Measurements from ENCODE around the gene LGMN.

DNA sequence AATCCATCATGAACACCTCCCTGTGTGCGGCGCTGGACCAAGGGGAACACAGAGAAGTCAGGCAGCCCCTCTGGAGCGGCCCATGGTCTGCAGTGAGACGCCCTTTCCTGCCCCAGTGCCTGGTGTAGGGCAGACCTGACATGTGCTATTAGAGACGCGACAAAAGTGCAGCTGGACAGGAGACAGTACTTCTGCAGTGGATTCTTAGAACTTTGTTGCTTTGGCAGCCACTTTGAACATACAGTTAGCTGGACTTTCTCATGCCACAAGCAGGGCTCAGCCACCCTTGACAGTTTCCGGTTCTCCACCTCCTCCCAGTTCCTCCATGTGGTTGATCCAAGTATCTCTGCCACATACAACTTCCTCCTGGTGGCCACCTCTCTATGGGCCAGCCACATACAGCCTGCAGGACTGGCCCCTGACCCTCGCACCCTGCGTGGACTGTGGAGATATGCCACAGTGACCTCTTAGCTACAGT lies 45.9 kb downstream of the LGMN start:
- TF ChIP-seq, protein P1, sequence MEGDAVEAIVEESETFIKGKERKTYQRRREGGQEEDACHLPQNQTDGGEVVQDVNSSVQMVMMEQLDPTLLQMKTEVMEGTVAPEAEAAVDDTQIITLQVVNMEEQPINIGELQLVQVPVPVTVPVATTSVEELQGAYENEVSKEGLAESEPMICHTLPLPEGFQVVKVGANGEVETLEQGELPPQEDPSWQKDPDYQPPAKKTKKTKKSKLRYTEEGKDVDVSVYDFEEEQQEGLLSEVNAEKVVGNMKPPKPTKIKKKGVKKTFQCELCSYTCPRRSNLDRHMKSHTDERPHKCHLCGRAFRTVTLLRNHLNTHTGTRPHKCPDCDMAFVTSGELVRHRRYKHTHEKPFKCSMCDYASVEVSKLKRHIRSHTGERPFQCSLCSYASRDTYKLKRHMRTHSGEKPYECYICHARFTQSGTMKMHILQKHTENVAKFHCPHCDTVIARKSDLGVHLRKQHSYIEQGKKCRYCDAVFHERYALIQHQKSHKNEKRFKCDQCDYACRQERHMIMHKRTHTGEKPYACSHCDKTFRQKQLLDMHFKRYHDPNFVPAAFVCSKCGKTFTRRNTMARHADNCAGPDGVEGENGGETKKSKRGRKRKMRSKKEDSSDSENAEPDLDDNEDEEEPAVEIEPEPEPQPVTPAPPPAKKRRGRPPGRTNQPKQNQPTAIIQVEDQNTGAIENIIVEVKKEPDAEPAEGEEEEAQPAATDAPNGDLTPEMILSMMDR (IDR thresholded peaks at IDR 0.05): no peak
- no peak for TF ChIP-seq POLR2A (IDR thresholded peaks at IDR 0.05)
